Activated naive CD4-positive, alpha-beta T cell treated with anti-CD3 and anti-CD28 coated beads, Interleukin-2, amount 50 U/mL, for 72 hours (primary cell): ENCODE measurements around the gene DNM3. TPM values are rescaled to one million over a fixed set of nuclear protein-coding genes. Genes with fewer than 3 reads are reported as not detected.

Experiments
- ATAC-seq, 2 donors: fragments of 150-1000 bp; cut with Tn5 transposase; 2 replicates each; pipeline ENCODE4 v1.10.0; 2021; ENCODE audit warnings: mild to moderate bottlenecking in 2 of 2, moderate library complexity in 2 of 2
- DNase-seq, 2 donors: peaks; one replicate each; pipeline ENCODE4 v3.0.0; 2021 to 2022; ENCODE audit warnings: low spot score in 2 of 2
- H3K27ac Mint-ChIP-seq, 2 donors: one replicate each; pipeline ENCODE4 v1.8.0; 2022; ENCODE audit warnings: mild to moderate bottlenecking in 2 of 2, mixed read lengths in 2 of 2
- H3K36me3 Mint-ChIP-seq, 2 donors: one replicate each; pipeline ENCODE4 v1.8.0; 2022; ENCODE audit warnings: mixed read lengths in 2 of 2
- H3K9me3 Mint-ChIP-seq, 2 donors: one replicate each; pipeline ENCODE4 v1.8.0; 2022; ENCODE audit warnings: mixed read lengths in 2 of 2
- total RNA-seq, 2 donors: library from RNA; stranded (reverse); gene quantifications; one replicate each; pipeline ENCODE4 v1.2.3, GENCODE V29; 2022

The DNM3 gene
- total RNA-seq, 2 donors from 2014 or later = 2.6 to 4.5 TPM

GRCh38 chr1:172155766-172156165 is 314.5 kb downstream of the DNM3 start:
- Mint-ChIP-seq H3K36me3 (peaks cover 0 to 13% of the 10 kb centered on the region in 2 donors), H3K27ac (no peak overlapping the region), H3K9me3 (peaks cover 0 to 4% of the 10 kb centered on the region in 2 donors)
- ATAC-seq = no peak
- DNase-seq = no peak

- no peak overlapping the region for H3K27ac Mint-ChIP-seq
- DNase-seq = no peak
- peaks cover 0 to 4% of the 10 kb centered on the region in 2 donors for H3K9me3 Mint-ChIP-seq
- ATAC-seq = no peak
- no peaks in the 10 kb centered on the region for H3K36me3 Mint-ChIP-seq
Measured at GRCh38 chr1:172162236-172162635, 320.9 kb downstream of the DNM3 start.

- Mint-ChIP-seq H3K36me3 (no peaks in the 10 kb centered on the region), H3K9me3 (no peaks in the 10 kb centered on the region), H3K27ac (no peak overlapping the region)
- ATAC-seq (no peak), DNase-seq (no peak)
Measured at GRCh38 chr1:172163498-172164215, 322.4 kb downstream of the DNM3 start.

GRCh38 chr1:172165403-172165802 is 324.1 kb downstream of the DNM3 start:
- Mint-ChIP-seq H3K27ac (peak overlapping the region in 1 of 2 donors; percentile 16), H3K9me3 (no peaks in the 10 kb centered on the region), H3K36me3 (no peaks in the 10 kb centered on the region)
- no peak for ATAC-seq
- DNase-seq = no peak

GRCh38 chr1:172167796-172168596 is 326.7 kb downstream of the DNM3 start:
- no peaks in the 10 kb centered on the region for H3K9me3 Mint-ChIP-seq
- ATAC-seq (no peak), DNase-seq (no peak)
- H3K27ac Mint-ChIP-seq = no peak overlapping the region
- no peaks in the 10 kb centered on the region for H3K36me3 Mint-ChIP-seq

GRCh38 chr1:172168597-172168872 is 327.2 kb downstream of the DNM3 start:
- ATAC-seq = no peak
- H3K9me3 Mint-ChIP-seq = no peaks in the 10 kb centered on the region
- no peaks in the 10 kb centered on the region for H3K36me3 Mint-ChIP-seq
- H3K27ac Mint-ChIP-seq = no peak overlapping the region
- DNase-seq = no peak

GRCh38 chr1:172169836-172170235 is 328.5 kb downstream of the DNM3 start:
- ATAC-seq = no peak
- Mint-ChIP-seq H3K9me3 (no peaks in the 10 kb centered on the region), H3K36me3 (no peaks in the 10 kb centered on the region), H3K27ac (no peak overlapping the region)
- no peak for DNase-seq

GRCh38 chr1:172172352-172172831 is 331.1 kb downstream of the DNM3 start:
- ATAC-seq (no peak), DNase-seq (no peak)
- Mint-ChIP-seq H3K9me3 (no peaks in the 10 kb centered on the region), H3K27ac (no peak overlapping the region), H3K36me3 (no peaks in the 10 kb centered on the region)

GRCh38 chr1:172176206-172176605 is 334.9 kb downstream of the DNM3 start:
- H3K9me3 Mint-ChIP-seq = no peaks in the 10 kb centered on the region
- no peaks in the 10 kb centered on the region for H3K36me3 Mint-ChIP-seq
- DNase-seq (no peak), ATAC-seq (no peak)
- H3K27ac Mint-ChIP-seq = no peak overlapping the region

GRCh38 chr1:172177849-172178248 is 336.6 kb downstream of the DNM3 start:
- no peak for ATAC-seq
- no peaks in the 10 kb centered on the region for H3K9me3 Mint-ChIP-seq
- H3K36me3 Mint-ChIP-seq = no peaks in the 10 kb centered on the region
- DNase-seq = no peak
- H3K27ac Mint-ChIP-seq = no peak overlapping the region

GRCh38 chr1:172178886-172179285 is 337.6 kb downstream of the DNM3 start:
- Mint-ChIP-seq H3K27ac (no peak overlapping the region), H3K9me3 (no peaks in the 10 kb centered on the region)

GRCh38 chr1:172179918-172180317 is 338.6 kb downstream of the DNM3 start:
- no peak for DNase-seq
- Mint-ChIP-seq H3K27ac (no peak overlapping the region), H3K9me3 (no peaks in the 10 kb centered on the region), H3K36me3 (no peaks in the 10 kb centered on the region)
- no peak for ATAC-seq

More at GRCh38 chr1:172178886-172179285, 337.6 kb downstream of the DNM3 start:
- H3K36me3 Mint-ChIP-seq = no peaks in the 10 kb centered on the region
- ATAC-seq (no peak), DNase-seq (no peak)

- peak overlapping the region; percentile 85 to 94 for H3K27ac Mint-ChIP-seq
- no peaks in the 10 kb centered on the region for H3K36me3 Mint-ChIP-seq
- DNase-seq (peak in 1 of 2 donors; percentile 7), ATAC-seq (peak; percentile 84 to 86)
- H3K9me3 Mint-ChIP-seq = no peaks in the 10 kb centered on the region
Measured at GRCh38 chr1:172180501-172181285, 339.4 kb downstream of the DNM3 start.

- Mint-ChIP-seq H3K27ac (no peak overlapping the region), H3K9me3 (no peaks in the 10 kb centered on the region), H3K36me3 (no peaks in the 10 kb centered on the region)
- DNase-seq = no peak
- ATAC-seq = no peak
Measured at GRCh38 chr1:172184506-172185191, 343.4 kb downstream of the DNM3 start.

GRCh38 chr1:172185211-172185610 is 343.9 kb downstream of the DNM3 start:
- no peak overlapping the region for H3K27ac Mint-ChIP-seq
- H3K36me3 Mint-ChIP-seq = no peaks in the 10 kb centered on the region

GRCh38 chr1:172185996-172186395 is 344.7 kb downstream of the DNM3 start:
- H3K36me3 Mint-ChIP-seq = no peaks in the 10 kb centered on the region
- H3K9me3 Mint-ChIP-seq = no peaks in the 10 kb centered on the region
- no peak for DNase-seq
- ATAC-seq = no peak
- H3K27ac Mint-ChIP-seq = no peak overlapping the region

More at GRCh38 chr1:172185211-172185610, 343.9 kb downstream of the DNM3 start:
- DNase-seq (no peak), ATAC-seq (no peak)
- no peaks in the 10 kb centered on the region for H3K9me3 Mint-ChIP-seq
